Measurements from ENCODE around the gene WDR5. TPM values are rescaled to one million over a fixed set of nuclear protein-coding genes. Genes with fewer than 3 reads are reported as not detected.
A peak's percentile ranks its signal among the peaks of the same experiment; 100 is the strongest.

The WDR5 gene
- total and polyA plus RNA-seq, 10 donors, result 13.8 to 31.3 (median 19.2) TPM

GRCh38 chr9:134190232-134191121 lies 54.6 kb downstream of the WDR5 start:
- peaks cover 13 to 51% (median 31%) of the 10 kb centered on the region in 6 donors for H3K4me1 ChIP-seq
- 72 to 92% (median 86%) methylated on average over 20 to 29 of the region's 29 CpGs for WGBS, 5 donors
- no peak for TF ChIP-seq CTCF (IDR thresholded peaks at IDR 0.05 in 8 of 11, conservative IDR thresholded peaks at IDR 0.05 in 3 of 11)
- TF ChIP-seq POLR2AphosphoS5 (IDR thresholded peaks at IDR 0.05), result no peak
- no peak for TF ChIP-seq POLR2A (IDR thresholded peaks at IDR 0.05)
- no peak overlapping the region for H3K4me3 ChIP-seq
- peak overlapping the region in 4 of 8 donors; percentile 50 to 73 (median 59) for H3K27ac ChIP-seq
- H3K9me3 ChIP-seq, result no peaks in the 10 kb centered on the region
- DNase-seq, result peak; percentile 54
- no peaks in the 10 kb centered on the region for H3K36me3 ChIP-seq
- peaks cover 0 to 24% (median 0%) of the 10 kb centered on the region in 7 donors for H3K27me3 ChIP-seq (replicated peaks in 1 of 7)
- intact Hi-C loops (cut with DNase I; ENCODE audit: low total_unique reads), result no loop called here

GRCh38 chr9:134191455-134192209 lies 55.8 kb downstream of the WDR5 start:
- intact Hi-C loops (cut with DNase I; ENCODE audit: low total_unique reads), result no loop called here
- WGBS, 5 donors, result 88 to 94% (median 90%) methylated on average over 6 of the region's 6 CpGs

GRCh38 chr9:134192311-134192950 lies 56.5 kb downstream of the WDR5 start:
- H3K9me3 ChIP-seq, result no peaks in the 10 kb centered on the region
- peaks cover 0 to 24% (median 0%) of the 10 kb centered on the region in 7 donors for H3K27me3 ChIP-seq (replicated peaks in 1 of 7)
- intact Hi-C loops (cut with DNase I; ENCODE audit: low total_unique reads), result no loop called here
- no peak overlapping the region for H3K4me3 ChIP-seq
- H3K4me1 ChIP-seq, result peaks cover 9 to 44% (median 22%) of the 10 kb centered on the region in 6 donors
- no peaks in the 10 kb centered on the region for H3K36me3 ChIP-seq
- no peak for TF ChIP-seq POLR2A (IDR thresholded peaks at IDR 0.05)
- TF ChIP-seq CTCF (IDR thresholded peaks at IDR 0.05 in 8 of 11, conservative IDR thresholded peaks at IDR 0.05 in 3 of 11), result no peak
- TF ChIP-seq POLR2AphosphoS5 (IDR thresholded peaks at IDR 0.05), result no peak
- peak; percentile 51 for DNase-seq
- 84 to 86% (median 85%) methylated on average over 8 to 12 of the region's 12 CpGs for WGBS, 5 donors
- H3K27ac ChIP-seq, result no peak overlapping the region

More at GRCh38 chr9:134191455-134192209, 55.8 kb downstream of the WDR5 start:
- Histone ChIP-seq H3K36me3 (no peaks in the 10 kb centered on the region), H3K27ac (no peak overlapping the region), H3K27me3 (replicated peaks in 1 of 7) (peaks cover 0 to 24% (median 0%) of the 10 kb centered on the region in 7 donors), H3K4me1 (peaks cover 9 to 51% (median 27%) of the 10 kb centered on the region in 6 donors), H3K9me3 (no peaks in the 10 kb centered on the region), H3K4me3 (no peak overlapping the region)
- TF ChIP-seq POLR2AphosphoS5 (IDR thresholded peaks at IDR 0.05), result no peak
- no peak for TF ChIP-seq POLR2A (IDR thresholded peaks at IDR 0.05)
- no peak for TF ChIP-seq CTCF (IDR thresholded peaks at IDR 0.05 in 8 of 11, conservative IDR thresholded peaks at IDR 0.05 in 3 of 11)
- DNase-seq, result peak; percentile 13

All from spleen (tissue), 11 donors.